PC-9 (cell line): ENCODE measurements around the gene INPP5F.

ENCODE experiments used
- EZH2 ChIP-seq: fragments of 200-600 bp; sonication (generic); IDR thresholded peaks from 2 replicates; pipeline ENCODE4 v1.8.0; 2017; ENCODE audit warnings: antibody characterized with exemption, low read depth
- TF ChIP-seq, protein P1 (sequence below): fragments of 200-600 bp; sonication (generic); conservative IDR thresholded peaks from 2 replicates; pipeline ENCODE4 v1.6.1; 2017; ENCODE audit warnings: mixed run types, antibody characterized with exemption, mild to moderate bottlenecking, moderate library complexity

DNA sequence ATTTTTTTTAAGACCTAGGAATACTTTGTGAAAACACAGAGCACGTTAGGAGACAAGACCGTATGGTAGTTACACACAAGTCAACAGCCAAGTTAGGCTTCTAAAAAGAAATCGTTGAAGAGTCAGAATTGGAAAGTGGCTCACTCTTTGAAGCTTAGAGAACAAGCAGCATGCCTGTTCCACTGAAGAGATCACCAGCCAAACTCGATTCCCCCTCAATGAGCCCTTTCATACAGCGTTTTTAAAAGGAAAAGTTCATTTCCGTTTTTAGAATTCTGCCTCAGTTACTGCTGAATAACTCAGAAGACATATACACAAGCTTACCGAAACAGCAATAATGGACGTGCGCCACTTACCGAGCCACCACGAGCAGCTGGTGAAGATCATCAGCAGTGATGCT, 105.8 kb downstream of the INPP5F start:
- no peak for TF ChIP-seq EZH2
- TF ChIP-seq, protein P1, sequence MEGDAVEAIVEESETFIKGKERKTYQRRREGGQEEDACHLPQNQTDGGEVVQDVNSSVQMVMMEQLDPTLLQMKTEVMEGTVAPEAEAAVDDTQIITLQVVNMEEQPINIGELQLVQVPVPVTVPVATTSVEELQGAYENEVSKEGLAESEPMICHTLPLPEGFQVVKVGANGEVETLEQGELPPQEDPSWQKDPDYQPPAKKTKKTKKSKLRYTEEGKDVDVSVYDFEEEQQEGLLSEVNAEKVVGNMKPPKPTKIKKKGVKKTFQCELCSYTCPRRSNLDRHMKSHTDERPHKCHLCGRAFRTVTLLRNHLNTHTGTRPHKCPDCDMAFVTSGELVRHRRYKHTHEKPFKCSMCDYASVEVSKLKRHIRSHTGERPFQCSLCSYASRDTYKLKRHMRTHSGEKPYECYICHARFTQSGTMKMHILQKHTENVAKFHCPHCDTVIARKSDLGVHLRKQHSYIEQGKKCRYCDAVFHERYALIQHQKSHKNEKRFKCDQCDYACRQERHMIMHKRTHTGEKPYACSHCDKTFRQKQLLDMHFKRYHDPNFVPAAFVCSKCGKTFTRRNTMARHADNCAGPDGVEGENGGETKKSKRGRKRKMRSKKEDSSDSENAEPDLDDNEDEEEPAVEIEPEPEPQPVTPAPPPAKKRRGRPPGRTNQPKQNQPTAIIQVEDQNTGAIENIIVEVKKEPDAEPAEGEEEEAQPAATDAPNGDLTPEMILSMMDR = no peak
